HG03095 (cell line): ENCODE measurements around the gene ERP44.
A peak's percentile ranks its signal among the peaks of the same experiment; 100 is the strongest.
"Not testable (repeated sequence)": the region's sequence is repeated elsewhere in the genome, so short reads cannot be mapped to it uniquely, and the experiment has no call there.

Experiments used
- ATAC-seq: cut with Tn5 transposase; IDR thresholded peaks from one replicate; pipeline ENCODE4 v1.9.1; 2021; ENCODE audit warnings: moderate library complexity; ENCODE audit not compliant: unreplicated experiment

The ERP44 gene

DNA sequence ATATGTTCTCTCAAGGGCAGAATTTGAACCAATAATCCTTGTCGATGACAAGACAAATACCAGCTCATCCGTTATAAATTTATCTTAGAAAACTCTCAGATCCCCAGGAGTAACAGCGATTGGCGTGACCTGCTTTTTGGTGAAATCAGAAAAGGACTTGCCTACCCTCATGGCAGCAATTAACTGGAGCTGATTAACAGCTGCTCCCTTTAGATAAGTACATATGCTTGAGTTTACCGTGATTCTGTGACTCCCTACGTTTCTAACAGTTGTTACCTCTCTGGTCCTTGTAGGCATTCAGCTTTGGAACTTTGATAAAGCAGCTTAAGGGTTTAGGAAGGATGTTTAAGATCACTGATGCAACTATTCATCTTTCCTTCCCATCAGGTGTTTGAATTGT lies 2.8 kb upstream of the ERP44 start:
- no peak for ATAC-seq

DNA sequence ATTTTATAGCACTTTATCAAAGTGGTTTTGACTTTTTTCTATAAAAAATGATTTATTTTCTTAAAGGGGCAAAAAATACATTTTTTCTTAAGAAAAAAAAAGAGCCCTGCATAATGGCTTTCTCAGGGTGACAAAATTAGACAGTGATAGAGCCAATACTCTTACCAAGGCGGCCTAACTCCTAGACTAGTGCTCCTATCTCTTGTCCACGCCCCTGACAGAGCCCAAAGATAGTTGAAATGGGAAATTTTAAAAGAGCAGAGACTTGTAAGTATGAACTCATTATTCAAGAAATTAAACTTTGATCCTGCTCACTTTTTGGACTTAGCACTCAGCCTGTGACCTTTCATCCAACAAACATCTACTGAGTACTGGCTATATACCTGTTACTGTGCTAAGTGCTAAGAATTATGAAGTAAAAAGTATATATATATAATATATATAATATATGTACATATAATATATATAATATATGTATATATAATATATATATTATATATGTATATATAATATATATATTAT lies 1.4 kb upstream of the ERP44 start:
- no peak for ATAC-seq

DNA sequence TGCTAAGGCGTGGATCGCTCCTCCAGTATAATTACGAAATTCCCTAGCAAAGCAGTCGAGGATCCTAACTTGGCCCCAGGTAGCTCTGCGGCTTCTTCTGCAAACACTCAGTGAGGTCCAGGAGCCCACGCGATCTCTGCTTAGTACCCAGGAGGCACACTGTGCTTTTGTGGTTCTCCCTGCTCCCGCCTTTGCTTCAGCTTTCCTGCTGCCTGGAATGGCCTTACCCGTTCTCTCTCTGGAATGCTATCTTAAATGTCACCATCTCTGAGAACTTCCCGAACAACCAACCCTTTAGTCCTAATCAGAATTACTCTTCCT lies 882 bp upstream of the ERP44 start:
- ATAC-seq: no peak

GRCh38 chr9:100098046-100098886 lies 534 bp downstream of the ERP44 start:
- ATAC-seq: peak; percentile 2

GRCh38 chr9:100096378-100096916 lies 2.4 kb downstream of the ERP44 start:
- no peak for ATAC-seq

DNA sequence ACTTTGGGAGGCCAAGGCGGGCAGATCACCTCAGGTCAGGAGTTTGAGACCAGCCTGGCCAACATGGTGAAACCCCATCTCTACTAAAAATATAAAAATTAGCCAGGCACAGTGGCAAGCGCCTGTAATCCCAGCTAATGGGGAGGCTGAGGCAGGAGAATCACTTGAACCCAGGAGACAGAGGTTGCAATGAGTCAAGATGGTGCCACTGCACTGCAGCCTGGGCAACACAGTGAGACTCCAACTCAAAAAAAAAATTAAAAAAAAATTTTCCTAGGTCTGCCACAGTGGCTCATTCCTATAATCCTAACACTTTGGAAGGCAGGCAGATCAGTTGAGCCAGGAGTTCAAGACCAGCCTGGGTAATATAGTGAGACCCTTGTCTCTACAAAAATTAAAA lies 4.4 kb downstream of the ERP44 start:
- not testable (repeated sequence) for ATAC-seq

GRCh38 chr9:100092066-100092465 lies 6.7 kb downstream of the ERP44 start:
- no peak for ATAC-seq

DNA sequence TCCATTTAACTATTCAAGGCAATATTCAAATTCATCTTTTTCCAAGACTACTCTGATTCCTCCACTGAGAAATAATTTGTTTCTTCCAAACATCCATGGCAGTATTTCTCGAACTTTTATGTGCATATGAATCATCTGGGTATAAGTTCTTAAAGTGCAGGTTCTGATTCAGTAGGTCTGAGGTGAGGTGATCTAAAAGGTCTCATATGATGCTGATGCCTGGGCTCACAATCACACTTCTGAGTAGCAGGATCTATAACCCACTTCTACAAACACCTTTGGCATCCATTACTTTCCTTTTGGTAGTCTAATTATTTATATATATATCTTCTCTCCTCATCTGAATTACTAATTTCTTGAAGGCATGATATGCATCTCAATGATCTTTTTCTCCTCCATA lies 7.2 kb downstream of the ERP44 start:
- ATAC-seq: no peak

- ATAC-seq: no peak
These were observed 7.9 kb downstream of the ERP44 start for GRCh38 chr9:100090880-100091279.

- ATAC-seq: no peak
These were observed 10.6 kb downstream of the ERP44 start for GRCh38 chr9:100088202-100088601.

GRCh38 chr9:100087218-100087617 lies 11.6 kb downstream of the ERP44 start:
- ATAC-seq: no peak

DNA sequence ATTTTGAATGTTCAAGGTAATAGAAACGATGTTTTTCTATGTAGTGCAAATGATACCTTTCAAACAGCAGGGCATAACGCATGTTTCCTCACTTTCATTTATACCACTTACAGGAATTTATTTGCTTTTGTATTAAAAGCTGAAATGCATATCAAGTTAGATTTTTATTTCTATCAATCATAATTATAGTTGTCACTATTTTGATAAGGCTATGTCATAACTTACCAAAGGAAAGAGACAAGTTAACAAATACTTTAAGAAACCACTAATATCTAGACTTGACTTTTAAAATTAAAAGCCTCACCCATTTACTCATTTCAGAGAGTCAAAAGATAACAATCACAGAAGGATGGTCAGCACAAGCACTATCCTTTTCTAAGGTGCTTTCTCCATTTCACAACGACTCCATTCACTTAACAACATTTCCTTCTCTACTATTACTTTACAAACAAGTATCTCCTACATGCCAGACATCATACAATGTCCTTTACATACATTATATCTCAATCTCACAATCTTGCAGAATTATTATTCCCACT lies 12.6 kb downstream of the ERP44 start:
- ATAC-seq: no peak

GRCh38 chr9:100084734-100085133 lies 14.1 kb downstream of the ERP44 start:
- ATAC-seq: peak; percentile 87

- ATAC-seq: peak; percentile 40
These were observed 14.7 kb downstream of the ERP44 start for GRCh38 chr9:100084128-100084453.

DNA sequence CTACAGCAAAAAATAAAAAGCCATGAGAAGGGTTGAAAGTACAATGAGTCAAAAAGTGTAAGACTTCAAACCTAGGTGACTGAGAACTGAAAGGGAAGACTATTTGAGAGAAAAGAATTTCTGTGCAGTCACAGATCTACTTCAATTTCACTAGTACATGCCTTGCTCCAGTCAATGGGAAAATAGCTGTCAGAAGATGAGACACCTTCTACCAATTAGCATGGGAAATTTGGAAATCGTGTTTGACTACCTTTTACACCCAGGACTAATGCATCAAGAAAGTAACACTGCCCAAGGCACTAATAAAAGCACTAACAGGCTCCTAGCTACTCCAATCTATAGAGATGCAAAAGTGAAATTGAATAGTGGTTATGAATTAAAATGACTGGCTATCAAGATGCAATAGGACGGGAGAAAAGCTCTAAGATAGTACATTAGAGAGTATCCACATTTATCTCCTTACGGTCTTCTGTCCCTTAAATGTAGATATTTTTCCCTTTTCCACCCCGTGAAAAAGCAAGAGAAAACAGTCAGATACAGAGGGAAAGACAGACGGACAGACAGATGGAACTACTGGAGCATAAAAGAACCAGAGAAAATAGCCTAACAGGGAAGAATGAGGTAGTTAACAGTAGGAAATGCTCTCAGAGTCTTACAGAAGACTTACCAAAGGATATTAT lies 15.2 kb downstream of the ERP44 start:
- peak; percentile 46 for ATAC-seq

- ATAC-seq: no peak
These were observed 16.0 kb downstream of the ERP44 start for GRCh38 chr9:100082782-100083181.

DNA sequence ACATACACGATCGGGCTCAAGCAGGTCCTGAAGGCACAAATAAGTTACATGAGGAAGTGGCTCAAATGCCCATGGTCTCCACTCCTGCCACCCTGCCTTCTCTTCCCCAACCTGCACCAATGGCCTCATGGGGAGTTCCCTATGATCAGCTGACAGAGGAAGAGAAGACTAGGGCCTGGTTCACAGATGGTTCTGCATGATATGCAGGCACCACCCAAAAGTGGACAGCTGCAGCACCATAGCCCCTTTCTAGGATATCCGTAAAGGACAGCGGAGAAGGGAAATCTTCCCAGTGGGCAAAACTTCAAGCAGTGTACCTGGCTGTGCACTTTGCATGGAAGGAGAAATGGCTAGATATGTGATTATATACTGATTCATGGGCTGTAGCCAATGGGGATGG lies 22.5 kb downstream of the ERP44 start:
- ATAC-seq: not testable (repeated sequence)

GRCh38 chr9:100074989-100075388 lies 23.8 kb downstream of the ERP44 start:
- no peak for ATAC-seq

DNA sequence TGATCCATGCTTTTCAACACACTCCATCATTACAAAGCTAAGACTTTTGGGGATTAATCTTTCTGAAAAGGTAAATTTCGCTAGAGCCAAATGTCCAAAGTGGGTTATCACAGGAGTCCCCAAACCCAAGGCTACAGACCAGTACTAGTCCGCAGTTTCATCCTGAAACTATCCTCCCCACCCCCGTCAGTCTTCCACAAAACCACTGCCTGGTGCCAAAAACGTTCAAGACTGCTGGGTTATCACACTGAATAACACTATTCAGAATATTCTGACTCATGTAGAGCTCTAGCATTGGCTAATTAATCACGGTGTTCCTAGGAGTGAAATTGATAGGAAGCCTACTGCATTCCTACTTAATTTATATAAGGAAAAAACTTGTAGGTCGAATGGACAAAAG lies 24.7 kb downstream of the ERP44 start:
- ATAC-seq: no peak

GRCh38 chr9:100072805-100073204 lies 26.0 kb downstream of the ERP44 start:
- no peak for ATAC-seq

- no peak for ATAC-seq
These were observed 27.5 kb downstream of the ERP44 start for GRCh38 chr9:100071271-100071670.
